ENCODE results near the gene PNMT. TPM values are rescaled to one million over a fixed set of nuclear protein-coding genes. Genes with fewer than 3 reads are reported as not detected.

Gene PNMT
- total and polyA plus RNA-seq, 2 of the 13 experiments (the other 11 are each of a cell fraction or from before 2014, with no cell fraction given), result 0.25 TPM; not detected in 1

GRCh38 chr17:39700148-39700987, 32.1 kb downstream of the PNMT start (continued):
- TF ChIP-seq CBX5 (CRISPR knock-in tag; IDR thresholded peaks at IDR 0.05; ENCODE audit: borderline replicate concordance) (no peak; the same call in 1 of the 2 replicates), ZBTB2 (CRISPR knock-in tag; IDR thresholded peaks at IDR 0.05; ENCODE audit: low read depth) (no peak), ZNF343 (CRISPR knock-in tag; IDR thresholded peaks at IDR 0.05) (0 out of 2 replicates have a peak, but pooled peaks have one; percentile 30), NONO (IDR thresholded peaks at IDR 0.05) (no peak), NONO (CRISPR knock-in tag; conservative IDR thresholded peaks at IDR 0.05) (peak; percentile 15; the same call in 1 of the 2 replicates), ZNF280D (CRISPR knock-in tag; IDR thresholded peaks at IDR 0.05) (no peak; the same call in 1 of the 2 replicates), MTA1 (CRISPR knock-in tag; IDR thresholded peaks at IDR 0.05; ENCODE audit: borderline replicate concordance) (peak; percentile 38; the same call in 1 of the 2 replicates), NR0B2 (CRISPR knock-in tag; IDR thresholded peaks at IDR 0.05) (0 out of 2 replicates have a peak, but pooled peaks have one; percentile 19), ZNF510 (CRISPR knock-in tag; IDR thresholded peaks at IDR 0.05; ENCODE audit: low read depth) (0 out of 2 replicates have a peak, but pooled peaks have one; percentile 34), AGO2 (optimal IDR thresholded peaks at IDR 0.05; ENCODE audit: low read depth, low read length) (peak; percentile 94), PRPF4 (IDR thresholded peaks at IDR 0.05; ENCODE audit: low read depth, low read length, poor library complexity, severe bottlenecking) (no peak), GABPB1 (CRISPR knock-in tag; IDR thresholded peaks at IDR 0.05) (peak; percentile 53; the same call in 1 of the 2 replicates), ARID4A (CRISPR knock-in tag; IDR thresholded peaks at IDR 0.05; ENCODE audit: borderline replicate concordance) (peak; percentile 53; the same call in 1 of the 2 replicates), MYPOP (CRISPR knock-in tag; IDR thresholded peaks at IDR 0.05) (no peak), MED13 (CRISPR knock-in tag; IDR thresholded peaks at IDR 0.05) (no peak), KDM1A (CRISPR knock-in tag; IDR thresholded peaks at IDR 0.05) (no peak), TARDBP (CRISPR knock-in tag; IDR thresholded peaks at IDR 0.05) (0 out of 2 replicates have a peak, but pooled peaks have one; percentile 28)
